HG03521 (cell line): ENCODE results near the gene INCA1.
A peak's percentile ranks its signal among the peaks of the same experiment; 100 is the strongest.

Experiments used
- ATAC-seq: cut with Tn5 transposase; IDR thresholded peaks from one replicate; pipeline ENCODE4 v1.9.1; 2021; ENCODE audit warnings: mild to moderate bottlenecking, moderate library complexity; ENCODE audit not compliant: unreplicated experiment

The INCA1 gene

DNA sequence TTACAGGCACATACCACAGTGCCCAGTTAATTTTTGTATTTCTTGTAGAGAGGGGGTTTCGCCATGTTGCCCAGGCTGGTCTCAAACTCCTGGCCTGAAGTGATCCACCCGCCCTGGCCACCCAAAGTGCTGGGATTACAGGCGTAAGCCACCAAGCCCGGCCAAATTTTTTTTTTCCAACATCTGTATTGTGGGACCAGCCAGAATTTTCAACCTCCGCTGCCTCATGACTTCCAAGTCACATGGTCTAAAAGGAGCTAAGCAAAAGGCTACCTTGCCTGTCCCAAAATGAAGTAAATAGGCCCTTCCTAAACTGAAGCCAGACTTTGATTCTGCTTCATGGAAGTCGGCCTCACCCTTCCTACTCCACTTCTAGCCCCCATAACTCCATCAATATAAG is 25.5 kb downstream of the INCA1 start:
- ATAC-seq: no peak

DNA sequence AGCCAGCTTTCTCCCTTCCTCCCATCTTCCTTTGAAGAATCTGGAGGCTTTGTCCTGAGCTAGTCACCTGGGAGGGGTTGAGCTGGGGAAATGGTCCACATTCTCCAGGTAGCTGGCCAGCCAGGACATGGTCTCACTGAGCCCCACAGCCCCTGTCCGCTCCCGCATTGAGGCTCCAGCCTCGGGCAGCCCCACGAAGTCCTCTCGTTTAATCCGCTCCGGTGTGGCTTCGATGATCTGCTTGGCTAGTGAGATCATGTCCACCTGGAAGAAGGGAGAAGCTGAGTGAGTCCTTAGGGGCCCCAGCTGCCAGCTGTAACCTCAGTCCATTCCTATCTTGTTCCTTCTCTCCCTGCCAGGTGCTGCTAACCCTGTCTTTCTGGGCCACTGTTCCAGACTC is 27.0 kb downstream of the INCA1 start:
- no peak for ATAC-seq

DNA sequence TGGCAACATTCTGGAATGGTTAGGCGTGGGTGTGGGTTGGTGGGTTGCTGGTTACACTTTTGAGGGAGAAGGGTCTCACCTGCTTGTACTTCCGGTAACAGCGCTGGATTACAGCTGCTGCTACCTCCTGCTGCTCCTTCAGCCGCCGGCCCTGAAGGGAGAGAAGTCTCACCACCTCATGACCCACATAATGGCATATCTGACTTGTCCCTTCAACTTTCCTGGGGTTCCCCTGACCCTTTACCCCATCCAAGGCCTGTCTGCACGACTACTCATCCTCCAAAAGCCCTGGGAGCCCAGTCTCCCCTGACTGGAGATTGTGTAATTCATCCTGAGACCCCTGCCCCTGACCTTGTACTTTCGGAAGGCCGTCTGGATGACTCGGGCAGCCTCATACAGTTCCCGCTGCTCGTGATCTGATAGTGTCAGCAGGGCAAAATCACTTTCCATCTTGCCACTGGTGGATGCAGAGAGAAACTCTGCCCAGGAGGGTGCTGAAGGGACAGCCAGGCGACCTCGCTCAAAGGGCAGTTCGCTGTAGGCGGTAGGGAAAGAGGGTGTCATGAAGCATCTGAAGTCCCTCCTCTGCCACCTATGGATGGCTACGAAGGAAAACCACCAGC is 27.7 kb downstream of the INCA1 start:
- ATAC-seq: no peak

DNA sequence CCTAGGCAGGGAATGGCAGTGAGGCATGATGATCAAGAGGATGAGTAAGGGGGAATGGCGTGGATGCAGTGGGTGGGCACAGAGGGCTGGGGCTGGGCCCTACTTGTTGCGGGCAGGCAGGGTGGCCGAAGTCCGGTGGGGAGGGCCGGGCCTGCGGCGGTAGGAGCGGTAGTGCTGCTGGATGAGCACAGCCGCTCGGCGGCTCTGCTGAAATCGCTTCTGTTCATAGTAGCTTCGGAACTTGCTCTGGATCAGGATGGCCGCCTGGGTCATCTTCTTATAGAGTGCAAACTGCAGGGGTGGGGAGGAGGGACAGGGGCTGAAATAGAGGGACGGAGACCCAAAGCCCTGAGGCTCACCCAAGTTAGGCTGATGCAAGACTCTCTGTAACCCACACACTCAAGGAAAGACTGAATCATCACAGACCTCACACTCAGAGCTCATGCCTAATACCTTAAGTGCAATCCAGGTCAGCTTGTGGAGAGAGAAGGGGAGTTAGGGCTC is 28.2 kb downstream of the INCA1 start:
- ATAC-seq: no peak

DNA sequence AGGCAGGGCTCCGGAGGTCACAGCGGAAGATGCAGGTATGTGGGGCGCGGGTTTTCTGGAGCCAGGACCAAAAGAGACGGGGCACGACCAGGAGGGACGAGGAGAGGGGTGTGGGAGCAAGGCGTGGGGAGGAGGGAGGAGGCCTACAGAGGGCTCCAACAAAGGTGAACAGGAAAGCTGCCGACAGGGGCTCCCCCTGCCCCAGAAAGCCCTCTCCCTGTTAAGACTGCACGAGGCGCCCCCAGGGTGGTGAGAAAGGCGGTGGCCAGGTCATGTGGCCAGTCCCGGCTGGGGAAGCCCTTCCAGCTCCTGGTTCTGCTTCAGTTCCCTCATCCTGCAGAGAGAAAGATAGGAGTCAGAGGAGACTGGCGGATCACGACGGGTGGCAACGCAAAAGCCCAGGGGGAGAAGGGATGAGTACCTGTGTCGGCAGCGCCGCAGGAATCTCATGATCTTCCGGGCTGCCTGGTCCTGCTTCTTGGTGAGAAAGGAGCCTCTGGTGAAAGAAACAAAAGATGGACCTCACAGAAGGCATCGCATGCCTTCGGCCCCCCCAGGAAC is 28.8 kb downstream of the INCA1 start:
- no peak for ATAC-seq

DNA sequence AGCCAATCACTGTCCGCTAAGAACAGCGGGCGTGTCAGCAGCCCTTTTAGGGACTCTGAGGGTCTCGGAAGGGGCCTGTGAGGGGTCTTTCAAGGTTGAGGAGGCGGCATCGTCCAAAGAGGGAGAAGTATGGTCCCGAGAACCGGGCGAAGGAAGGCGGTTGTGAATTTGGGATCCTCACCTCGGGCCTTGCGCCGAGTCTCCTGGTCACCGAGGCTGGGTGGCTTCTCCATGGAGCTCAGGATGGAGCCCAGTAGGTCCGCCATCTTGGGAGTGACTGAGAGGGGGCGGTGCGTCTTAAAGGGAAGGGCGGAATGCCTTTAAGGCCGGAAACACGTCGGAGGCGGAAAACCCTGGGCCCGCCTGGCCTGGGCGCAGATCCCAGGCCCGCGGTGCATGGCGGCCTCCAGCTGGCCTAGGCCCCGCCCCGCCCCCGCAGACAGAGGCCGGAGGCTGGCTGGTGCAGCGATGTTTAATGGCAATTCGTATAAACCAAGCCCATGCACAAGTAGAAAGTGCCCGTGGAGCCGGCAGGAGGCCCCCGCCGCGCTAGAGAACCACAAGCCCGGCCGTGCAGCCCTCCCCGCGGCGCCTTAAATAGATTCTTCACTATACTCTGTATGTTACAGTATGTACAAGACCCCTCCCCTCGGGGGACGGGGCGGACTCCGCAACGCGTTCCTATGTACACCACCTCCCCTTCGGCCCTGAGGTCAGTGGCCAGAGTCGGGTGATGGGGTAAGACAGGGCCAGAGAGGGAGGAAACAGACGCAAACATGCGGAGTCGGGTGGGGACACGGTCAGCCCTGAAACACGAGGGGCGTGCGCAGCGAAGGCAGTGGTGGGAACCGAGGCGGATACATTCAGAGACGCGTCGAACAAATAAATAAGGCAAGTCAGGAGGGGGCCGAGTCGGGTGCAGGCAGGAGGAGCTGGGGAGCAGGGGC is 29.5 kb downstream of the INCA1 start, which contains the start of gene SPAG7:
SPAG7 (minus strand) TSS at position 279 of the 947 bp plus-strand sequence; CDS start at position 266, 13 bp downstream.
- peak; percentile 62 for ATAC-seq

DNA sequence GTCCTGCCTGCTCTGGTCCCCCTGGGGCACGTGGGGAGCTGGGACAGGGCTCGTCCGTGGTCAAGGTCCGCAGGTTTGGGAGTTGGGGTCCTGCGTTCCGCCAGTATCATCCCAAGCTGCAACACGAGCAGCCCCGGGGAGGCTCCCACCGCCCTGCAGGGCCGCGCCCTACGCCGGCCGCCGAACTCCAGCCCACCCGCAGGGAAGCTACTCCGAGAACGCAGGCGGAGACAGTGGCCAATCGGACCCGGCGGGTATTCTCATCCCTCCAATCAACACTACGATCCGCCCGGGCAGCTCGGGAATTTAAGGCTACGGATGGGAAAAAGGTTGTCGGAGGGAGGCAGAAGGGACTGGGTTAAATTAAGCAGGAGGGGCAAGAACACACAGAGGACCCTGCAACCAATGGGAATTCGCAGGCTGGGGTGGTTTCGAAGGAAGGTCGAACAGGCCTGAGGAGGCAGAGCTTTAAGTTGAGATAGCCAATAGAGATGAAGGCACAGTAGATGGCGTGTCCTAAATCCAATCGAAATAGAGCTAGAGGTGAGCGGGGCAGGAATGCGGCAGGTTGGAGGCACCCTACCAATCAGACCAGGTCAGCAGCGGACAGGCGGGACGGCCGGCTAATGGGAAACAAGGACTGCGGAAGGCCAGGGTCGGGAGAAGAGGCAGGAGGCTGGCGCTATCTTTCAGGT is 30.3 kb downstream of the INCA1 start:
- ATAC-seq: peak; percentile 76

DNA sequence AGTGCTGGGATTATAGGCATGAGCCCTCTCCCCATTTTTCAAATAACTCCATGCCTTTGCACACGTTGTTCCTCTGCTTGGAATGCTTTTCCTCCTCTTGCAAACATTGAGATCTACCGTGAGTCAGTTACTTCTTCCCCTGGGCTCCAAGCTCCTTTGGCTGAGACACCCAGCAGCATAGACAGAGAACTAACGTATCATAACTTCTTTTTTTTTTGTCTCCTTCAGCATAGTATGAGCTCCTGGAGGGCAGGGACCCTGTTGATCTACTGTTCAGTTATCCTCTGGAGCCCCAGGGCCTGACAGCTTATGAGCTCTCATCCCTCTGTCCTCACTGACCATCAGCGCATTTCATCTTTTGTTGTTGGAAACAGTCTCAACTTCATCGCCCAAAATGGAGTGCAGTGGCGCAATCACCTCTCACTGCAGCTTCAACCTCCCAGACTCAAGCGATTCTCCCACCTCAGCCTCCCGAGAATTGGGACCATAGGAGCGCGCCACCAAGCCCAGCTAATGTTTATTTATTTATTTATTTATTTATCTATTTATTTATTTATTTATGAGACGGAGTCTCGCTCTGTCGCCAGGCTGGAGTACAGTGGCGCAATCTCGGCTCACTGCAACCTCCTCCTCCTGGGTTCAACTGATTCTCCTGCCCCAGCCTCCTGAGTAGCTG is 31.9 kb downstream of the INCA1 start:
- no peak for ATAC-seq

DNA sequence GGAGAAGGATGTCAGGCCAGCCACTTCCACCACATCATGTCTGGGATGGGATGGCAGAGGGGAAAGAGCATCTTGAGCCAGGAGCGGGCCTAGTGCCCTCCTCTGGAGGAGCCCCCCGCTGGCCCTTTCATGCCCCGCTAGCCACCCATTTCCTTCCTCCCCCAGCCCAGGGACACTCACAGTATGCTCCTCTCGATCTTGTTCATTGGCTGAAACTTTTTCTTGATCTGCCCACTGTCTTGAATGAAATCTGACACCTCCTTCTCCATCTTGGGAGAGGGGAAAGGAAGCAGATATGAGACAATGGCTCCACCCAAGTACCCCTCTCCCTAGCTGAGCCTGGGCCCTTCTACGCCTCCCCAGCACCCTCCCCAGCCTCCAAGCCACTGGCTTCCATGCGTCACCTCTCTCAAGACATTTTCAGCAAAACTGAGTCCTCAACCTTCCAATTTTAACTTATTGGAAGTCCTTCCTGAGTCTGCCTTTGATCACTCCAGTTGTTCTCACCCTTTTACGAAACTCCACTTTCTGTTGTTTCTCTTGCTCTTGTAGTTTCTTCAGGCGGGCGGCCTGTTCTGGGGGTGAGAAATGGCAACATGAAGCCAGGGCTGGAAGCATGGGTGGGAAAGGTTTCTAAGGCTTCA is 36.9 kb downstream of the INCA1 start:
- no peak for ATAC-seq

DNA sequence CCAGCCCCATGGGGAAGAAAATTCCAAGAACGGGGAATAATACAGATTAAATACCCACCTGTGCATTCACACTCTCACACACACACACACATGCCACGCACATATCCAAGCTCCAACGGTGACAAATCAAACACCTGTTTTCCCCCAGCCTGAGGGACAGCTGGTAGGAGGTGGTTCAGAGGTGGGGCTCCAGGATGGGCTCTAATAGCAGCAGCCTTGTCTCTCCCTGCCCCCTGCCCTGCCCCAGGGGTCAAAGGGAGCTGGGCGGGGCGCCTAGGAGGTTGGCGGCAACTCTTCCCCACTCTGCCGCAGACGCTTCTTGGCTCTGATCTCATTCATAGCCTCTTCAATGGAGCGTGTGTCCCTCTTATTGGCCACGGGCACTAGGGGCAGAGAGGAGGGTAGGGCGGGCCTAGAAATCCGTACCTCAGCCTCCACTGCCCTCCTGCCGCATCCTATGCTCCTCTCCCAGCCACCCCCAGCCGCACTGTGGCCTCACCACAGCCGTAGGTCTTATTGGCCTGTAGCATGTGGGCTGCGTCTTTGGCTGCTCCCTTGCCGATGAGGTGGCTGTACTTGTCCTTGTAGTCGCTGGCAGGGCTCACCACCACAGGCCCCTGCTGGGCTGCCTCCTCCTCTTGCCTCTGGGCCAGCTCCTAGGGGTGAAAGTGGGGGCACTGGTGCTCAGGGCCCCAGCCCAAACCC is 37.9 kb downstream of the INCA1 start:
- ATAC-seq: no peak

DNA sequence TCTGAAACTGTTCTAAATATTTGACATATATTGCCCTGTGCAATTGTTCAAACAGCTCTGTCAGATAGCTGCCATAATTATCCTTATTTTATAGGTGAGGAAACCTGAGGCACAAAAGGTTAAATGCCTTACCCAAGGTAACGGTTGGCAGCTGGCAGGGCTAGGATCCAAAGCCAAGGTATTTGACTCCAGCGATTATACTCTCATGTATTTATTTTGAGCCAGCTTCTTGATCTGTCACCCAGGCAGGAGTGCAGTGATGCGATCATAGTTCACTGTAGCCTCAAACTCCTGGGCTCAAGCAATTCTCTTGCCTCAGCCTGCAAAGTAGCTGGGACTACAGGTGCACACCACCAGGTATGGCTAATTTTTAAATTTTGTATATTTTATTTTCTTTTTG is 39.2 kb downstream of the INCA1 start:
- no peak for ATAC-seq

DNA sequence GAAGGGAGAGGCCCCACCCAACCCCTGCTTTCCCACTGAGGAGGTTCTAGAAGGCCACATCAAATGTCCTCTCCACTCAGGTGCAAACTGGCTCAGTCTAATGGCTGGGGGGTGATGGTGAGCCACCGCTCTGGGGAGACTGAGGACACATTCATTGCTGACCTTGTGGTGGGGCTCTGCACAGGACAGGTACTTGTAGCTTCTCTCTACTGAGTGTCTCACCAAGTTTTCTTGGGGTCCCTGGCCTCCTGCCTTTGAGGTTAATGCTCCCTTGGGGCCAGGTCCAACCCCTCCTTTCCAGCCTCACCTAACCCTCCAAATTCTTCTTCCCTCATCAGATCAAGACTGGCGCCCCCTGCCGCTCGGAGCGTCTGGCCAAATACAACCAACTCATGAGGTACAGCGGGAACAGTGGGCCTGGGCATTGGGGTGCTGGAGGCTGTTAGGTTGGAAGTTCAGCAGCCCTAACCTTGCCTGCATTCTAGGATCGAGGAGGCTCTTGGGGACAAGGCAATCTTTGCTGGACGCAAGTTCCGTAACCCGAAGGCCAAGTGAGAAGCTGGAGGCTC is 40.7 kb downstream of the INCA1 start:
- no peak for ATAC-seq

DNA sequence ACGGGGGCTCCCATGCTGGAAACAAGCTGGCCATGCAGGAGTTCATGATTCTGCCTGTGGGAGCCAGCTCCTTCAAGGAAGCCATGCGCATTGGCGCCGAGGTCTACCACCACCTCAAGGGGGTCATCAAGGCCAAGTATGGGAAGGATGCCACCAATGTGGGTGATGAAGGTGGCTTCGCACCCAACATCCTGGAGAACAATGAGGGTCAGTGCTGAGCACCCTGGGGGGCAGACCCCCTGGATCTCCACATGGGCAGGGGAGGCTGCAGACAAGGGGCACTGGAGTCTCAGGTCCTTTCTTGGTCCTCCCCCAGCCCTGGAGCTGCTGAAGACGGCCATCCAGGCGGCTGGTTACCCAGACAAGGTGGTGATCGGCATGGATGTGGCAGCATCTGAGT is 42.2 kb downstream of the INCA1 start:
- no peak for ATAC-seq

DNA sequence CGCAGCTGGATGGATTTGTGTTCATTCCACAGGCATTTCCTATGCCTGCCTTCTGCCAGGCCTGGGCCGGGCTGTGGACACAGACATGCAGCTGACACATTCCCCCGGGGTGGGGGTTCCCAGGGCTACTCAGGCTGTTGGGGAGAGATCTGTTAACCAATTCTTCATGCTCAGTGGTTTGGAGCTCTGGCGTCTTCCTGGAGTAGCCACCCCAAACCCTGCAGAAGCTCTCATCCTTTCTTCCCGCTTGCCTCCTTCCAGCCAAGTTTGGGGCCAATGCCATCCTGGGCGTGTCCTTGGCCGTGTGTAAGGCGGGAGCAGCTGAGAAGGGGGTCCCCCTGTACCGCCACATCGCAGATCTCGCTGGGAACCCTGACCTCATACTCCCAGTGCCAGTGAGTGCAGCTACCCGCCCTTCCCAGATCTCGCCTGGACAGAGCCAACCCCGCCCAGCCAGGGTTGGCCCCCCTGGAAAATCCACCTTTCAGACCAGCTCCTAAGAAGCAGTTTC is 43.8 kb downstream of the INCA1 start:
- ATAC-seq: no peak

DNA sequence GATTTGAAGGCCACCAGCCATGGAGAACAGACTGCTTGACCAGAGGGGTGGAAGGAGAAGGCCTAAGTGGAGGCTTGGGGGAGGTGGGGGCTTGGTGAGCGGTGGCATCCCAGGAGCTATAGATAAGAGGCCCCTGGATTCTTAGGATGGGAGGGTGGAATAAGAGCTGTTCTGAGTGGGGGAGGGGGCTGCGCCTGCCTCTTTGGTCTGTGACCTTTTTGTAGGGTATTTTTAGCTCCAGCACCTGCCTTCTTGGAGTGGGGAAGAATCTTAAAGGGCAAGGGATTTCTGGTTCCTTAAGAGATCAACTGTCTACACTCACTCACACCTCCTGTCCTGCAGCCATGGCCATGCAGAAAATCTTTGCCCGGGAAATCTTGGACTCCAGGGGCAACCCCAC is 45.8 kb downstream of the INCA1 start:
- ATAC-seq: no peak

DNA sequence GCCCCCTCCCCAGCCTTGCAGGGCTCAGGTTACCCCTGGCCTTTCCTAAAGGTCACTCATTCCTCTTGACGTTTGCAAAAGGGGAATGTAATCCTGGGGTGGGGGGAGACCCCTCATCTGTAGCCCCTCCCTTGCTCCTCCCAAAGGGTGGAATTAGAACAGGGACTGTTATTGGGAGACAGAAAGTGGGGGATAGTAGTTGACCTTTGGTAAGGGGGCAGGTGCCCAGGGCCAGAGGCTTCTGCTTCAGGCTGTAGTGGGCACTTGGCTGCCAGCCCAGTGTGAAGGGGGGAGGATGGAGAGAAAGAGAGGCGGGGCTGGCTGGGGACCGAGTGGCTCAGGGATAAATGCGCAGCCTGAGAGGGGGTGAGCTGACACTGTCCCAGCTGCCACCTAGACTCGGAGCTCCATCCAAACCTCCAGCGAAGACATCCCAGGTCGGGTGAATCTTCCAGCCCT is 46.5 kb downstream of the INCA1 start, which contains the start of gene ENO3:
ENO3 (plus strand) TSS at position 374 of the 459 bp plus-strand sequence. CDS start 711 bp downstream, outside the sequence.
- no peak for ATAC-seq

DNA sequence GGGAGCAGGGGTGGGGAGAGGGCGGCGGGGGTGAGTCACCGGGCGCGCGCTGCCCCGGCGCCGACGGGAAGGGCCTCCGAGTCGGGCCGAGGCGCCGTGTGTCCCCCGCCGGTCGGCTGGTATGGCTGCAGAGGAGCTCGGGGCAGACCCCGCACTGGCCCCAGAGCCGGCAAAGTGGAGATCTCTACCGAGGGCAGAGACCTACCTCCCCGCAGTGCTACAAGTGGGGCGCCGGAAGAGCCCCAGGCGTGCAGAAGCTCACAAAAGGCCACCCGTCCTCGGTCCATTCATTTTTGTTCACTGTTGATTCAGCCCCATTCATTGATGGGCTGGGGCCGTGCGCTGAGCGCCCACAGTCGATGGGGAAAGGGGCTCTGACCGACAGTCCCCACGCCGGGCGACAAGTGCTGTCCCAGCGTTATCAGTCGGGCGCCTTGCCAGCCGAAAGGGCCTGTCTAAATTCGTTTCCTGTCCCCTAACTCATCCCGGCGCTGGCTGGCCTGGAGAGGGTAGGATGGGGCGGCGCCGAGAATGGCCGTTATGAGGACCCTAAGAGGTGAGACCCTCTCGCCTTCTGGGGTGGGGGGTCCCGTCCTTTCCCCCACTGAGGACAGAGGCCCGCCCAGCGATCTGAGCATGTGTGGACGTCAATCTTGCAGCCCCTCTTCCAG is 47.1 kb downstream of the INCA1 start:
- peak; percentile 5 for ATAC-seq
